CD4-positive, alpha-beta T cell treated with Interleukin-15 for 4 hours (primary cell): ENCODE results near the gene ALG9.

Experiments
- DNase-seq: peaks from one replicate; pipeline ENCODE4 v3.0.0-alpha.2; 2020; ENCODE audit warnings: low spot score

The ALG9 gene

DNA sequence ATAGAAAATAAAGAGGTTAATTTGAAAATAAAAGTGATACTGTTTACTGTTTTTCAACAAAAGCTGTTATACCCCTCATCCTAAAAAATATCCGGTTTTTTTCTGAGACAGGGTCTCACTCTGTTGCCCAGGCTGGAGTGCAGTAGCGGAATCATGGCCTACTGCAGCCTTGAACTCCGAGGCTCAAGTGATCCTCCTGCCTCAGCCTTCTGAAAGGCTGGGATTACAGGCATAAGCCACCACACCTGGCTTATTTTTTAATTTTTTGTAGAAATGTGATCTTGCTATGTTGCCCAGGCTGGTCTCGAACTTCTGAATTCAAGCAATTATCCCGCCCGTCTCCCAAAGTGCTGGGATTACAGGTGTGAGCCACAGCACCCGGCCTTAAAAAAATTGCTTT lies 35.7 kb downstream of the ALG9 start:
- no peak for DNase-seq

DNA sequence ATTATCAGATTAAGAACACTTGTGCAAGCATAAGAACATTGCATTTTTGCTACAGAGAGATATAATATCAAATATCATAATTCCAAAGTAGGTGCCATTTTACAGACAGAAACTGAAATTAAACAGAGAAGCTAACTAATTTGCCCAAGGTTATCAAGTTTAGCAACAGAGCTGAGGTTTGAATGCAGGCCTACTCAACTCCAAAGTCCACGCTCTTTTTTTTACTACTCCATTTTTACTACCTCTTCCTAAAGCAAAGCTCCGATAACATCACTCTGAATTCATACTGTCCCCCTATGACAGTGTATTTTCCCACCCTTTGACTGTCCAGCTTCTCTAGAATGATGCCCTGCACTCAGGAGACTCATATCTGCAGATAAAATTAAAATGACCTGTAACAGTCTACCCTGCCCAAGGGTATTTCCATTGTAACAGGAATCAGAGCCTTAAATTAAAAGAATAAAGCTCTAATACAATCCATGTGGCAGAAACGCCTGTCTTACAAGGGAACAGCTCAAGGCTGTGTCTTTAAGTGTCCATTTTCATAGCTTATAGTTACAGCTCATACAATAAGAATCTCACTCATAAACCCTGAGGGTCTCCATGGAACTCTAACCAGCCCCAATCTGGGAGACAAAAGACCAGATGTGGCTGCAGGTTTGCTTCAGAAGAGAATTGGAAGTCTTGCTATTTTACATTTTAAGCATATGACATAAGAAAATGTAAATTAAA lies 36.8 kb downstream of the ALG9 start:
- DNase-seq, result no peak

DNA sequence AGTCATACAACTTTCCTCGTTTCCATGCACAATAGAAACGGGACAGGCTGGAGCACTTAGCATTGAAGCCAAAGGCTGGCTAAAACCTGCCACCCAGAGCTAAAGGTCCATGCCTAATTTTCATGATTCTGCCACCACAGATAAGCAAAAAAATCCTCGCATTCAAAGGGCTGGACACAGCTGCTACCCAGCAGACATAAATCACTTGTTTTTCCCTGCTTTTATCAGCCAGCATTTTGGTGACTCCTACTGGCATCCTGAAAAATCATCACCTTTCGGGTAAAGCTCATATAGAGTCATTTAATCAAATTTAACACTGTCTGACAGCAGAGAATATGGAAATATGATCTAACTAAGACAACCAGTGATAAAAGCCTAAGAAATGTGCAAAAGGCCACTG lies 37.9 kb downstream of the ALG9 start:
- DNase-seq, result no peak

DNA sequence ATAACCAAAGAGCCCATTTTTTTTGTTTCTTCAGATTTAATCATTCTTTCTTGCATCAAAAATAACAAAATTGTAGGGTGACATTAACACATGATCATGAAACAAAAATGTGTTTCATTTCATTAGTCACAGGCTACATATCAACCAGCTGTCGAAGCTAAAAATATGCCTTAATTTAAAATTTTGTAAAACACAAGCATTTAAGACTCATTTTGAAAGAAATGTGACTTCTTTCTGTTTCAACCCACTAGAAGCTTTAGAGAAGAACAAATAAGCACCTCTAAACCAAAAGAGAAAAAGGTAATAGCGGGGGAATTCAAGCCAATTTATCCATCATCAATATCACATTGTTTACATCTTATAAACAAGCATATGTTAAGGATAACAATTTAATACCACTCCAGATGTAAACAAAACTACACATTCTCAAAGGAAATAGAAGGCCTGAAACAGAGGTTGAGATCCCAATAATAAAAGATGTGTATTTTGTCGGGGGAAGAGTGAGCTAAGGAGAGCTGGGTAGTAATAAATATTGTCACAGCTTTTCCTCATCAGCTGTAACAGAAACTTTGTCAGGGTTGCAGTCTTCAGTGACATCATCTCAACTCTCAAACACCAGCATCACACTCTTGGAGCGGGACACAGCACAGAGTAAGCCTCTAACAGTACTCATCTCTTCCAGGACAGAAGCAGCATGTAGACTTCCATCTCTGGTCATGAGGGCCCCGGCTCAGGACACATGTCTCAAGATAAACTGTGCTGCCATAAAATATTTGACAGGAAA lies 42.0 kb downstream of the ALG9 start:
- DNase-seq, result no peak

DNA sequence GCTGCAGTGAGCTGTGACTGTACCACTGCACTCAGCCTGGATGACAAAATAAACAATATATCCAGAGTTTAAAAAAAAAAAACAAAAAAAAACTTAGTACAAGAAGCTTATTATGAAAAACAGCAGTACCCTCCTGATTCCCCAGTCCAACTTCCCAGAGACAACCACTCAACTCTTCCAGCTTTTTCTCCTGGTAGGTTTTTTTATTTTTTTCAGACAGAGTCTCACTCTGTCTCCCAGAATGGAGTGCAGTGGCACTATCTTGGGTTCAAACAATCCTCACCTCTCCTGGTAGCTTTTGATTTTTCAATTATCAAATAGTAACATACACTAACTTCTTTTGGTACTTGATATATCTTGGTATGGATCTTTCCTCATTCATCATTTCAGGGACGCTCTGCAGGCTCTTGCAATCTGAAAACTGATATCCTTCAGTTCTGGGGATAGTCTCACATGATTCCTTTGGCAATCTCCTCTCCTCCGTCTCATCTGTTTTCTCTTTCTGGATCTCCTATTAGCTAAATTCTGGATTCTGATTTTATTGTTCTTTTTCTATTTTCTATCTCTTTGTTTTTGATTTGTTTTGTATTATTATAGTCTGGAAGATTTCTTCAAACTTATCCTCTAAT lies 44.9 kb downstream of the ALG9 start:
- DNase-seq, result no peak

DNA sequence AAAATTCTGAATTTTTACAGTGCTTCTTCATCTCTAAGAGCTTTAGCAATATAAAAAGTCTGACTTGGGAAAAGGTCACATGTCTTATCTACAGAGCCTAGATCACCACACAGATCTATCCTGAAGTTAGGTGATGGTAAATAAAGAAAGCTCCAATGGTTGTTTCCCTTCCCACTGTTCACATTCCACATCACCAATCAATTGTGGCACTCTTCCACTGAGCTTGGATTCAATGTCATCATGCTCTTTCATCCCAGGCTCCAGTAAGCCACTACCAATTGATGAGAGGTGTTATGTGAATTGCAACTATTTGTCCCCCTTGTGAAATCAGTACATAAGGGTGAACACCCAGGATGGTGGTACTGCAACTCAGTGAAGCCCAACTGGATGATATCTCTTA lies 47.8 kb downstream of the ALG9 start:
- no peak for DNase-seq

DNA sequence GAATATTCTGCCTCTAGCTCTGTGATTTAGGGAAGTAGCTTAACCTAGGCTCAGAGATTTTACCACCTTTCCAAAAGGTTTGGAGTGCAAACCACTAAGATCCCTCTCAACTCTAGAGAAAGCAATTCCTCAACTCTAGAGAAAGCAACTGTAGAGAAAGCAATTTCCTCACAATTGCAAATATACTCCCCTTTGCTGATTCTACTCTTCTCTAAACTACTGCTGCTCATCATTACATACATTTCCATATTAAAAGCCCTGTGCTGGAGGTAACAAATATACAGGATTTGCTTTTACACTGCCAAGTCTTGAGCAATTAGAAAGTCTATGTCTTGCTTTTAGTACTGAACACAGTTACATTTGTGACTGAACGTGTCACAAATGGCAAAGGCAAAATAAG lies 48.2 kb downstream of the ALG9 start:
- DNase-seq, result no peak

DNA sequence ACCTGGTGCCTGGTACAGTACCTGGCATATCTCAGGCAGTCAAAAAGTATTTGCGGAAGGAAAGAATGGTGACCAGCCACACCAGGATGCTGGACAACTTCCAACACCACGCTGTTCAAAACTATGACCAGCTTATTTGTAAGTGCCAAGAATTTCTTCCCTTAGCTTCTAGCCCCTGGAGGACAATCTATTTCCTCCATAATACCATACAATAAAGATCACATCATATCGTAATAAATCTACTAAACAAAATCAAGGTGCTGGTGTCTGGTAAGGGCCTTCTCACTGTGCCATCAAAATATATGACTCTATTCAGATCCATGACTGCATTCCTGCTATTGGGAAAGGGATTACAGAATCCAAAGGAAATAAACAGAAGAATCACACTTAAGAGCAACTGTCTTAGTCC lies 51.5 kb downstream of the ALG9 start:
- no peak for DNase-seq

DNA sequence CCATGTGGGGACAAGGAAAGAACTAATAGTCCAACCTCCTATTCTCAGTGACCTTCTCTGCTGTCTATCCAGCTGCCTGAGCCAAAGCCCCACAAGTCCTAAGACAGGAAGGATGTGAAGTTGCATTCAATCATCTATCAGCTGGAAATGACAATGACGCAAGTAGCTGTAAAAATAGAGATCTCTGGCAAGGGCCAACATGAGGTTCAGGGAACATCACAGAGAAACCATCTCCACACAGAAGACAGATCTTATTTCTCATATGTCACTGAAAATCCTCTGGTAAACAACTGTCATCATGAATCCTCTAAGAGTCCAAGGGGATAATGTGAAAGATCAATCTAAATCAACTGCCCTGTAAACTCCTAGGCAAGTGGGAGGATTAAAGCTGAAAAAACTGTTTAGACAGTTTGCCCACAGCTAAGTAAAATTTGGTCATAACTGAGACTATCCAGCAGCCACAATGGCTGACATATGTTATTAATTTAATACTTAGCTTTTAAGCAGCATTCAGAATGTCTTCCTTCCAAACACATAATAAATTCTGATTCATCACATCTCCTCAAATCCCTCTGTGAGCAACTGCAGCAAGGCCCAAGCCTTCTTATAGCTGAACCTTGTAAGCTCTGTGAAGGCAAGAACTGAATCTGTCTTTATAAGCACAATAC lies 52.1 kb downstream of the ALG9 start:
- DNase-seq, result no peak

DNA sequence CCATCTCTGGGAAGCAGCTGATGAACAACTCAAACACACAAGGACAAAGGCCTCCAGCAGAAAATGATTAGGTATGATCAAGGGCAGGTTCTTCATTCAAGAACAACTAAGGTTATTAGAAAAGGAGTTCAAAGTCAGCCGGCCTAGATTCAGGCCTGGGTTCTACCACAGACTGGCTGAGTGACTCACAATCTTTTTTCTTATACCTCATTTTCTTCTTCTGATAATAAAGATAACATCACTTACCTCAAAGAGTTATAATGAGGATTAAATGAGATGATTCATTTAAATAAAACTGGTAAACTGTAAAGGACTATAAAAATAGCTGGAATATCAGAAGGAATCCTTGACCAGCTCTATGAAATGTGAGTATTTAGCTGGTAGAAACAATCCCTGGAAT lies 55.9 kb downstream of the ALG9 start:
- no peak for DNase-seq

DNA sequence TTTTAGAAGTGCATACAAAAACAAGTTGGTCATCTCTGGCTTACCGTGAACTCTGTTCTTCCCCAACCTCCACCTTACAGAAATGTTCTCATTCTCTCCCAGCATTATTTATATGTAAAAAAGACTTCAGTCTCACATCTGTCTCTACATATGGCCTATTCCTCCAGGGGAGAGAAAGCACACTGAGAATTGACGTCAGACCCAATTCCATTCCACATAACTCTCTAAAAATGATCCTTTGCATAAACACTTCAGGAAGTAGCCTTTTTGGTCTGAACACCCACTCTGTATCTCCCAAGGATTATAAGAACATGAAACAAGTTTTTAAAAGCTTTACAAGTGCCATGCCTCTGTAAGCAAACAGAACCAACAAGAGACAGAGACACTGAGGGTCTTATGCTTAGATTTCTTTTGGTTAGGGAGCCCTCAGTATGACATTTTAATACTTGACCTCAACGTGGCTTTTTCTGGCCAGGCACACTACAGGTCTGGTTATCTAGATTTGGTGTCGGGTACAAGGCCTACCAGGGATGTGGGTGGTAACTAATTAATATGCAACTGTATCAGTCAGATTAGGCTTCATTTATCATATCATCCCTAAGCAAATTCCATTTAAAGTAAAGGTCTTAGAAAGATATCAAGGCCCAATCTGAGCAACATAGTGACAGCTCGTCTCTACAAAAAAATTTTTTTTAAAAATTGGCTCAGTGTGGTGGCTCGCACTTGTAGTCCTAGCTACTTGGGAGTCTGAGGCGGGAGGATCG lies 56.6 kb downstream of the ALG9 start:
- no peak for DNase-seq

DNA sequence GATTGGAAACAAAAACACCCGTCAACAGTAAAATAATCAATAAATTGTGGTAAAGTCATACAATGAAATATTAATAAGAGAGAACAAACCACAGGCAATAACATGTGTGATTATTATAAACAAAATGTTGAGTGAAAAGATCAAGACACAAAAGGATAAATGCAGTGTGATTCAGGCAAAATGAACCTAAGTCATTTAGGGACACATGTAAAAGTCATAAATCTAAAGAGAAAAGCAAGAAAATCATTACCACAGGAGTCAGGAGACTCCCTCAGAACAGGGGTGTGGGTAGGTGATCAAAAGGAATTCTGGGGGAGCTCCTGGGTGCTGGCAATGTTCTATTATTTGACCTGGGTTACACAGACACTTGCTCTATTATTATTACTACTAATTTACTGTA lies 57.3 kb downstream of the ALG9 start:
- DNase-seq, result no peak

DNA sequence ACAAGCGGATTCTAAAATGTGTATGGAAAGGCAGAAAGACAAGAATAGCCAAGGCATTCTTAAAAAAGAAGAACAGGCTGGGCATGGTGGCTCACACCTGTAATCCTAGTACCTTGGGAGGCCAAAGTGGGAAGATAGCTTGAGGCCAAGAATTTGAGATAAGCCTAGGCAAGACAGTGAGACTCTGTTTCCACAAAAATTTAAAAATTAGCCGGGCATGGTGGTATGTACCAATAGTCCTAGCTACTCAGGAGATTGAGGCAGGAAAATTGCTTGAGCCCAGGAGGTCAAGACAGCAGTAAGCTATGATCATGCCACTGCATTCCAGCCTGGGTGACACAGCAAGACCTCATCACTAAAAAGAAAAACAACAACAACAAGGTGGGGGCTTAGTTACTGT lies 59.2 kb downstream of the ALG9 start:
- no peak for DNase-seq

DNA sequence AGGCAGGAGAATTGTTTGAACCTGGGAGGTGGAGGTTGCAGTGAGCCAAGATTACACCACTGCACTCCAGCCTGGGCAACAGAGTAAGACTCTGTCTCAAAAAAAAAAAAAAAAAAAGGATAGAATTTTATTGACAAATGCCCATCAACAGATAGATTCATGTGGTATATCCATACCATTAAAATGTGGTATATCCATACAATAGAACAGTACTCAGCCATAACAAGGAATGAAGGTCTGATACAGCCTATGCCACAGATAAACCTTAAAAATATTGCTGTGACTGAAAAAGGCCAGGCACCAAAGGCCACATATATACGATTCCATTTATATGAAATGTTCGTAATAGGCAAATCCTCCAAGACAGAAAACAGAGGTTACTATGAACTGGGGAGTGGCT lies 59.9 kb downstream of the ALG9 start:
- DNase-seq, result no peak

DNA sequence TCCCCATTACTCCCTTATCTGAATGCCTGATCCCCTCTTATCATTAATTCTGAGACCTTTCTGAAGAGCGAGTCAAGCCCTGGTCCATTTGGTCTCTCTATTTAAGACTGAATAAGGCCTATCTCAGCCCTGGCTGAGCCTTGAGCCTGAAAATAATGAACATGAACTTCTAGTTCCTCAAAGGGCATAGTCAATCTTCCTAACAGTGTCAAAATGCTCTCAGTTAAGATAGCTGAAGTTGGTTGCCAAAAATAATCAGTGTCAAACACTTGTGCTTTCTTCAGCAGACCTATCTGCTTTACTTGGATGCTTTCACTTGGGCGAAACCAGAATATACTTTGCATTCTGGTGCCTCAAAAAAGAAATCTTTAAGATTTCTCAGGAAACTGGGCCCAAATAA lies 62.5 kb downstream of the ALG9 start:
- no peak for DNase-seq

DNA sequence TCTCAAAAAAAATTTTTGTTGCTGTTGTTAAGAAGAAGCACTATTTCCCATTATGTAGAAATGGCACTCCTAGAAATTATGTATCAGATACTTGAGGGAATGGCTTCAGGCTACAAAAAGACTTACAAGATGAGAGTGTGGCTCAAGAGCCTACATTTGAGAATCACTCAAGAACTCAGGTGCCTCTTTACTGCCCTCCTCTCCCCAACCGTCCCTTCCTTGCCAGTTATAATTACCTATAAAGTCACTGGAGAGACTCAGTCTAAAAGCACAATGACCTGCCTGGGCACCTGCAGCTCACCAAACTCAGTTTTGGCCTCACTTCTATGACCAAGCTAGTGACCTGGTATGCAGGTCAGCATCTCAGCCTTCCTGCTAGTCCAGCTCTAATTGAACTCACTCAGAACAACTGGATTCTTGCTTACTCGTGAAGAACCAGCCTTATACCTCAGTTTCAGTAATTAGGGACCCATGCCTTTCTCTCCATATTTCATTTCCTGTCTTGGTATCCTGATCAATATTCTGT lies 63.3 kb downstream of the ALG9 start:
- DNase-seq, result no peak

DNA sequence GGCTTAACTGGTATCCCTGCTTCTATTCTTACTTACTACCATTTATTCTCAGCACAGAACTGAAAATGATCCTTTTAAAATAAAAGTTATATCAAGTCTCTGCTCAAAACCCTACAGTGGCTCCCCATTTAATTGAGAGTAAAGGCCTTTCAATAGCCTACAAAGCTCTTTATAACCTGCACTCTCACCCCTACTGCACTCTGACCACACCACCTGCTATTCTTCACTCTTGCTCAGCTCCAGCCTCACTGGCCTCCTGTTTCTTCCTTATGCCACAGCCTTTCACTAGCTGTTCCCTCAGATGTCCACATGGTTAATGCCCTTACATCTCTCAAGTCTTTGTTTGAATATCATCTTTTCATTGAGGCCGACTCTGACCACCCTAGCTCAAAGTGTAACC lies 64.3 kb downstream of the ALG9 start:
- no peak for DNase-seq

DNA sequence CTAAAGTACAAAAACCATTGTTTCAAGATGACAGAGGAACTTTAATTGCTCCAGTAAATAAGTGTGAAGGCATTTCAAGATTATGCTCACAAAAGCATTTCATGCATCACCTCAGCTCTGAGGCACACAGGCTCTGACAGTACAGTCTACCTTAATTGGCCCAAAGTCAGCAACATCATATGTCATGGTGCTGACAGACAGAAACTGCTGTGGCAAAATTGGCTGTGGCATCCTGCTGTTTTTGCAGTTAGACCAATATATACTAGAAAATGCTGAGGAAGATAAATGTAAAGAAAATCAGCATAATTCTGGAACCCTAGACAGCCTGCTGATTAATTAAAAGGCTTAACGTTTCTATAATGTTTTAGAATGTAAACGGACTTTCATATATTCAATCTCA lies 70.2 kb downstream of the ALG9 start:
- no peak for DNase-seq

DNA sequence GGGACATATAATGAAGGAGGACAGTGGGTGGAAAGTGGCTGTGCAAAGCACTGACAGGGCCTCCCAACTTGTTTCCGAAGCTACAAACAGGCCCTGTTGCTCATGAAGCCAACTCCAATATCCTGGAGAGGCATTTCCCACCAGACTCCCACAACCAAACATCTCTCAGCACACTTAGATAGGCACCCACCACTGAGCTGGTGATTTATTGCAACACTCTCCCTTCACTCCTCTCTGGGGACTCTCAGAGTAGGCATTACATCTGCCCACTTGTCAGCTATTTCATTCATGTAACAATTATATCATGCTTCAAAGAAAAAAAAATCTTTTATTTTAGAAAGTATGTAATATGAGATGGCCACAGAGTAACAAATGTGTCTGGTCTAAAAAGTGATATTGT lies 73.1 kb downstream of the ALG9 start:
- DNase-seq, result no peak

DNA sequence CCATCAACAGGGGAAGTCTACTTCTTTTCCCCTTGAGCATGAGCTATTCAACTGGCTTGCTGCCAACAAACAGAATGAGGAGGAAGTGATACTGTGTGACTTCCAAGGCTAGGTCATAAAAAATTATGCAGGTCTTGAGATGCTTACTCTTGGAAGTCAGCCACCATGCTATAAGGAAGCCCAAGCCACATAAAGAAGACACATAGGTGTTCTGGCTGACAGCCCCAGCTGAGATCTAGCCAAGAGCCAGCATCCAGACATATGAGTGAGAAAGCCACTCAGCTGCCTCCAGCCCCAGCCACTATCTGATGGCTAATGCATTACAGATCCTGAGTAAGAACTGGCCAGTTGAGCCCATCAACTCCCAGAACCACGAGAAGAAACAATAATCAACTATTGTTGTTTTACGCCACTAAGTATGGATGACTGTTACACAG lies 74.2 kb downstream of the ALG9 start:
- no peak for DNase-seq

DNA sequence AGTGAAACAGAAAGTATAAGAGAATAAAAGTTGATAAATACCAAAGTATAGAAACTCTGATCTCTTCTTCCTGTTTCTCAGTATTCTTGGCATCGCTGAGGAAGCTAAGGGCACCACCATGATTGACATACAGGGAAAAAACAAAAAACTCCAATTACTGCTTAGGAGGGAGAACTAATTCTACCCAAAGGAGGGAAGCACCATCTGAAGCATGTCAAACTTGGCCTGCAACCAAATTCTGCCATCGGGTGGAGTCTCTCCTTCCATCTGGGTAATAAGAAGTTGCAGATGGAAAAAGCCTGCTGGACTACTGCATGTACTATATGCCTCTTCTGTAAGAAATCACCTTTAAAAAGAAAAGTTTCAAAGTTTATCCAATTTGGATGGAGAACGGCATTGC lies 74.7 kb downstream of the ALG9 start:
- no peak for DNase-seq
